ENCODE measurements around the gene CDH13.
A peak's percentile ranks its signal among the peaks of the same experiment; 100 is the strongest.

The CDH13 gene

DNA sequence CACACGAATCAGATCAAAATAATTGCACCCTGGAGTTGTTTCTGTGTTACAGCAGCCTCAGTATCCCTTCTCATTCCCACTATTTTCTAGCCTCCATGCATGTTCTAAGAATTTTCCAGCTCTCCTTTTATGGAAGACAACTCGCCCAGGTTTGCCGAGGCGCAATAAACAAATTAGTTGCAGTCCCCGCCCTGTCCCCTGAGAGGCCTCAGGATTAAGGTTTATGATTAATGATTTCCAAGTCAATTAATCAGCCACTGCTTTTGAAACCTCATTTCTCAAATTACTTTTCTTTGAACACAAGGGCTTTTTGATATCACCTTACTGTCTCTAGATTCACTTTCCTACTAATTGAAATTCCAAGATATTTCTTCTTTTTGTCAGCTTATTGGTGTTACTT is 1042.7 kb downstream of the CDH13 start:
- no peak for DNase-seq (ENCODE audit: low read depth in 2 of 2)

DNA sequence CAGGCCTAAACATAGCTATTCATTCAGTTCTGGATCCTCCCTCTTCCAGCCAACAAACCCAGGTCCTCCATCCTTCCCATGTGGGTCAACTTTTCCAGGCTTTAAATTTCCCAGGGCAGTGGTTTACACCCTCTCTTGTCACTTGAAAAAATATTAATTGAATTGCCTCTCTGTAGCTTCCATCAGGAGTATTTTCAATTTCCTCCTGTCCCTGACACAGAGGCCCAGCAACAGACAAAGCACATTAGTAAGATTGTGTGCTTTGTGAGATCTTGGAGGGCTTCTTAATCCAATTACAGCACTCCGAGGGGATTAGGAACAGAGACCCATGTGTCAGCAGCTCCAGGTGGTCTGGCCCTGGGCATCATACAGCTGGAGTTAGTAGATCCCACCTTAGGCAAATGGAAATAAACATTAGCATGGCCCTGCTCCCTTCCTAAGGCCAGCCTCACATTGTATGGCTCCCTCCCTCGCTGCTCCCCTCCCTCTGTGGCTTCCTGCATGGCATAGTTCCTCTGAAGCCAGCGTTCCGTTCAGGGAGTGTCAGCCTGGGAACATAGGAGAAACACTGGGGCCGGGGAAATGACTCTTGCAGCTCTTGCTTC is 1048.3 kb downstream of the CDH13 start:
- no peak for DNase-seq (ENCODE audit: low read depth in 2 of 2)

DNA sequence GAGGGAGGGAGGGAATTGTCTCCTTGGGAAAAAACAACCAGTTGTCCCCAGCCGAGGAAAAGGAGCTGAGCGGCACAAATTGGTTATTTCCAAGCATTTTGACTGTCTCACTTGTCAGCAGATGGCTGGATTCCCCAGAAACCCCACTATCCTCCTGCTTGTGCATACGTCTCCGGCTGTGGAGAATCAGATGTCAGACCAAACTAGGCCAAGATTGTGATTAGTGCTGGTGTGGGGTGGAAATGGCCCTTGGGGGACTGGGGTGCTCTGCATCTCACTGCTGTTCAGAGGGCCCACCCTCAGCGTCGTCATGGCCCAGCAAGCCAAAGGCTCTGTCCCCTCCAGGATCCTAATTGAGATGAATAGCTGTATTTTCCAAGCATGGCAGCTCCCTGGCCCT is 1049.3 kb downstream of the CDH13 start:
- DNase-seq (ENCODE audit: low read depth in 2 of 2): no peak

DNA sequence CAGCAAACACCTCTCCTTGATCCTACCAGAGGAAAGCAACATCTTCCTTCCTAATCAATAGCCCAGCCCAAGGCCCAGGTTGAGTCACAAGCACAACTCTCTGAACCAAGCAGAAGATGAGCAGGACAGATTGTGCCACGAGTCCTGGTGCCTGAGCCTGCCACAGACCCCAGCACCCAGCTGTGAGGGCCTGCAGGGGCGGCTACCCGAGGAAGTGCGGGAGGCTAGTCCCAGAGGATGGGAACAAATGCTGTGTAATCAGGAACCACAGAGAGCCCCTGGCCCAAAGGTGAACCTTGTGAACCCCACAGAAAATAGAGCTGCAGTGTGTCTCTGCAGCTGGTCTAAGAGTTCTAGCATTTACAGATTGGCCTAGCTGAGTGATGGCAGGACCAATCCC is 1054.2 kb downstream of the CDH13 start:
- DNase-seq (ENCODE audit: low read depth in 2 of 2): no peak

DNA sequence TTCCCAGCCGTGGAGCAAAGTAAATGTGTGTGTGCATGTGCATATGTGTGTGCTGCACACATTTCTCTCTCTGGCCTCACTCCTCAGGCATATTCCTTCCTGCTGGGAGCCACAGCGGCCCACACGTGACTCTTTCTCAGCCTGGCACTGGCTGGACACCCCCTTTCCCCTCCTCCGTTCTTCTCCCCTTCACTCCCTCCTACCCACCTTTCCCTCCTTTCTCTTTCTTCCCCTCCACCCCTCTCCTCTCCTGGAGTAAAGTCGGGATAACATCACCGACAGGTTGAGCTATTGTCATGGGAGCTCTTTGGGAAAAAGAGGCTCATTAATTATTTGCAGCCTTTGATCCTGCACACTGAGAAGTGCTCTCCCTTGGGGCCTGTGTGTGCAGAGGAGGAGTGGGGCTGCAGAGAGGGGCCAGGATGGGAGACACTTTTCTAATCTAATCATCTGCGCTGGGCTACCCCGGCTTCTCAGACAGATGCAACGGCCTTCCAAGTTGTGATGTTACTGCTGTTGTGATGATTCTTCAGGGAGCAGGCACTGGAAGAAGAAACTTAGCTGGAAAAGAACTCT is 1054.7 kb downstream of the CDH13 start:
- no peak for DNase-seq (ENCODE audit: low read depth in 2 of 2)

DNA sequence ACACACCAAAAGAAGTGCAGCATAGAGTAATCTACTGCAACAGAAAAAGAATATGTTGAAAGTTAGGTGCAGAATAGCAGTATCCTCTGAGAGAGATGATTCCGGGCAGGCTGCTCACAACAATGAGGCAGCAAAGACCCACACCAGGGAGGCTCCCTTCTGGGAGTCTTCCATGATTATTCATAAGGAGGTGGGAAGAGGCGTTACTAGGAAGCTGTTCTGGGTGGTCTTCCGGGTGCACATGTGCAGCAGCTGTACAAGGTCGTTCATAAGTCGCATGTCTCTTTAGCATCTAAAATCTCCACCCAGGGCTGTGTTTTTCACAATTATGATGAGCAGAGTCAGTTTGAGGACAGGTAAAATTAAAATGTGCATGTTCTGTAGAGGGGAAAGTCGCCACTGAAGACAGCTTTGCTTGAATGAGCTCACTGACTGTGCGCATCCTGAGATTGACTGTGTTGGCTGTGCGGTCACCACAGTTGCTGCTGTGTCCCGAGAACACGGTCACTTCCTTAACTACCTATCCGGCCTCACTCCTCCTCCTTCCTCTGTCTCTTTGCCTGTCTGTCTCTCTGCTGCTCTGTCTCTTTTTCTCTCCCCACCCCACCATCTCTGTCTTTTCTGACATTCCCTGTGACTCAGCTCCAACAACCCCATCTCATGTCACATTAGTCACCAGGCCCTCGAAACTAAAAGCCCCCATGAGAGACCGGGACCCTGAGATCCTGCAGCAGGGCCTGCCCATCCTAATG is 1055.5 kb downstream of the CDH13 start:
- DNase-seq (ENCODE audit: low read depth in 2 of 2): no peak

DNA sequence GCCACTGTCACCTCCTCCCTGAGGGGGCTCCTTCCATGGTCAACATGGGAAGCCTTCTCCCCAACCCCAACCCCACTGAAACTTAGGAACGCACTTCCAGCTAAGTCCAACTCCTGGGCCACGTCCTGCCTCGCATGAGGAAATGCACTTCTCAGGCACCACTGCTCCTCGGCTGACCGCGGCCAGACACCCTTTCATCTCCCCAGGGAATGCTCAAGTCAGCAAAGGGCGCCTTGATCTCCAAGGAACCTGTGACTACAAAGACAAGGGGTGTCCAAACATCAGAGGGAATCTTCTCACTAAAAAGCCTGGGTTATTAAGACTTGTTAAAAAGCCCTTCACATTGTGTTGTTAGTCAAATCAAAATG is 1056.1 kb downstream of the CDH13 start:
- DNase-seq (ENCODE audit: low read depth in 2 of 2): no peak

DNA sequence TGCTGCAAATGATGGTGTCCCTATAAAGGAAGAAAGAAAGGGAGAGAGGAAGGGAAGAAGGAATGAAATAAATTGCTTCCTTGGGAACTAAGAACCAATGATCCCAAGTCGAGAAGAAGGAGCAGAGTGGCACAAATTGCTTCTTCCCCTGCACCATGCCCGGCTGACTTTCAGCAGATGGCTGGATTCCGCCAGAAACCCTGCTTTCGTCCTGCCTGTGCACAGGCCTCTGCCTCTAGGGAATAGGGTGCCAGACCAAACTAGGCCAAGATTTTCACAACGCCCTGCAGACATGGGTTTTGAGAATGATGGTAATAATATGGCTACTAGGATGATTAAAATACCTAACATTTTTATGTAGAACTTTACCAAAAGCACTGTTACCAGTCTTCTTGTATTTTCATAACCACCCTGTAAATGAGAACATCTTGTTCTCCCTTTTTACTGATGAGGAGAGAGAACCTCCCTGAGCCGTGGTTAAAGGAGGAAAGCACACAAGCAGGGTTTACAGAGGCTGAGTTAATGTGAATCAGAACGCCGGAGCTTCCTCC is 1058.9 kb downstream of the CDH13 start:
- no peak for DNase-seq (ENCODE audit: low read depth in 2 of 2)

DNA sequence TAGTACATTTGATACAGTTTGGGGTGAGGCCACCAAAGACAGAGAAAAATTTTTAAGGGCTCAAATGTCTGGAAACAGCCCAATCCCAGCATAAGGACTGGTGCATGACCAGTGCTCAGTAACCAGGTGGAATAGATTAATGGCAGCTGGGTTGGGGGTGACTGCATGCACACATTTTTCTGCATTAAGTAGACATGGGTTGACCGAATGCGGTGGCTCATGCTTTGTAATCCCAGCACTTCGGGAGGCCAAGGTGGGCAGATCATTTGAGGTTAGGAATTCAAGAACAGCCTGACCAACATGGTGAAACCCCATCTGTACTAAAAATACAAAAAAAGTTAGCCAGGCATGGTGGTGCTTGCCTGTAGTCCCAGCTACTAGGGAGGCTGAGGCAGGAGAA is 1060.0 kb downstream of the CDH13 start:
- no peak for DNase-seq (ENCODE audit: low read depth in 2 of 2)

DNA sequence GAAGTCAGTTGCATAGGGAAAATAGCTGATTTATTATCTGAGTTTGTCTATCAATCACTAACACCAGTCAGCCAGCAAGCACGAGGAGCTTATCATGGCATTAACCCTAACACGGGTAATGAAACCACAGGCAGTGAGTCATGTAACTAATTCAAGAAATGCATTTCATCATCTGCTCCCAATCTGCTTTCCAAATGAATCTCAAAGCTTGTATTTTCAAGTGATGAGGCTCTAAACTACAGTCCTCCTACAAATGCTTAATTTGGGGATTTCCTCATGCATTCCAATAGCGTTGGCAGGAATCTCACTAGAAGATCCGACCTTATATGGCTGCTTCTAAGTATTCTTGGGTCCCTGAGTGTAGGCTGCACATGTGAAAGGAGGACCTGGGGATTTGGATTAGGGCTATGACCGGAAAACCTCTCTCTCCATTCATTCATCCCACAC is 1062.6 kb downstream of the CDH13 start:
- DNase-seq (ENCODE audit: low read depth in 2 of 2): peak in 1 of 2 donors; percentile 8

DNA sequence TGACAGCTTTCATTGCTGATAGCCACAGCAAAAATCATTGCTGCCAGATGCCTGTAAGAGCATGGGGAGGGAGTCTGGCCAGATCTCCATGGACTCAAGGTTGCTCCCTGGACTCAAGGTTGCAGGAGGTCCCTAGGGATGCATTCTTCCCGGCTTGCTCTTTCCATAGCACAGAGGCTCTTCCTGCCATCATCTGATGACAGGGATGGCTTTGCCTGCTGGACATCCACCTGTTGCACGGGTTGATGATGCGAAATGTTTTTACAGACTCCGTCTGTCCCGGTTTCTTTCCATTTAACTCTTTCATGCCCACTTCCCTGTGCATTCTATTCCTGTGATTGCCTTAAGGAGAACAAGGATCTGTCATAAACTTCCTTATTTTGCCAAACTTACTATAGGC is 1065.5 kb downstream of the CDH13 start:
- DNase-seq (ENCODE audit: low read depth in 2 of 2): no peak

DNA sequence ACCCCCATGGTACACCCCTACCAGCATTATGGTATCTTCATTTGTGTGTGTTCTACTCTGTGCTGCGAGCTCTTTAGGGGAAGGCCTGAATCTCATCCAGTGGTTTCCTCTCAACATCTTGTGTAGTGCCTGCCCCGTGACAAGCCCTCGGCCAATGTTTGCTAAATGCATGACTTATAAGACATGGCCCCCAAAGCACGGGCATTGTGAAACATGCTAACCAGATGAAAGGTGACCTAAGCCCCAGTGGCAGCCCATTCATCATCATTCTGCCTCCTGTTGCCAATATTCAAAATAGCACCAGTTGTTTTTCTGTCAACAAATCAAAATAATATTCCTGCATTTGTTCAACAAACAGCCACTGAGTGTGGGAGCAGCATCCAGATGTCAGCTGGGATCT is 1072.2 kb downstream of the CDH13 start:
- no peak for DNase-seq (ENCODE audit: low read depth in 2 of 2)

DNA sequence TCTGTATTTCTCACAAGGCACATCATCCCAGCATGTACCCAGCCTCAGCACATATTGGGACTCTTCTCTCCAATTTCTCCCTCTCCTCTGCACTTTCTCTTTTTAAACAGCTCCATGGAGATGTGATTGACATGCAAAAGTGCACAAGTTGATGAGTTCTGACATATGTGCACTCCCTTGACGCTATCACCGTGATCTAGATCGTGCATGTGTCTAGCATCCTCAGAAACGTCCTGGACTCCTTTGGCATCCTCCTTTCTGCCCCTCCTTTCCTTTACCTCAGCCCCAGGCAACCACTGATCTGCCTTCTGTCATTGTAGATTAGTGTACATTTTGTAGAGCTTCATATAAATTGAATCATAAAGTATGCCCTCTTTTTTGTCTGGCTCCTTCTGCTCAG is 1073.0 kb downstream of the CDH13 start:
- no peak for DNase-seq (ENCODE audit: low read depth in 2 of 2)

DNA sequence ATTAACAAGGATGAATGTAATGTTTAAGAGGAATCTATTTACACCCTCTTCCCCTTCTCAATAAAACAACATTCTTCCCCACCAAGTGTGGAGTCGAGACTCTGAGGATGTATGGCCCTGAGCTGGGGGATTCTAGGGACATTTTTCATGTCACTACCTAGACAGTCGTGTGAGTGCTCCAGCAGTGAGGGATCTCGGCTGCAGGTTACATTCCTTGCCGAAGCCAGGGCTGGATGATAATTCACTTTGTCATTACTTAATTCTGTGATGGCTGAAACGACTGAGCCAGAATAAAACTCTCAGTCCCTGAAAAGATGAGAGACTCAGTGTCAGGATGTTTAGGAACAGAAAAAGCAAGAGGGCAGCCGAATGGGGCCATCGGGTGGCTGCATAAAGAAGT is 1074.1 kb downstream of the CDH13 start:
- DNase-seq (ENCODE audit: low read depth in 2 of 2): no peak

DNA sequence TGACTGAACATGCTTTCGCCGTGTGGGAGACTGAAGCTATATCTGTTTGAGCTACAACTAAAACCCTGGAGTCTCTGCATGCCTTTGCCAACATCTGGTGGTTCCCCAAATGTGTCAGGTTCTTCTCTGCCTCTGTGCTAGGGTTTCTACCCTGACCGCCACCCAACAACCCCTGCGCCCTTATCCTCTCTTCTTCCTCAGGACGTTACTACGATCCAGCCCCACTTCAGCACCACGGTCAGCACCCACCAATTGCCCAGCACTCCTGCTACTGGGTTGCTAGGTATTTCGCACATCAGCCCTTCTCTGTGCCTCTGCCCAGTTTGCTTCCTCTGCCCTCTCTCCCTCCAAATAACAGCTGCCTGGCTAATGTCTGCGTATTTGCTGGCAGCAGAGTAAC is 1074.7 kb downstream of the CDH13 start:
- no peak for DNase-seq (ENCODE audit: low read depth in 2 of 2)

DNA sequence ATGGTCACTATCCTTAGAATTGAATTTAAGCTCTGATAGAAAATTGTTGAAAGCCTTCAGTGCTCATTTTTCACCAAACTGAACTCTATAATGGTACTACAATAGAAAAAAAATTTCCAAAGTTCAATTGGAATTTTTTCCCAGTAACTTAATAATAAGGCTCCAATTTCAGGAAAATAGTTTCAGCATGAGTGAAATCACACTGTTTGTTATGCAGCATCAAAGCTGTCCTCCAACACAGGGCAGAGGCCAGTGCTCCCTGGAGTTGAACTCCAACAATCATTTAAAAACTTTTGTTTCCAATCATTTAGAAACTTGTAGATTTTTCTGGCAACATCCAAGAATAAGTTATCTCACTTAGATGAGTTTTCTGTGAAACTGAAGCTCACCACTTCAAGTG is 1077.9 kb downstream of the CDH13 start:
- DNase-seq (ENCODE audit: low read depth in 2 of 2): no peak

DNA sequence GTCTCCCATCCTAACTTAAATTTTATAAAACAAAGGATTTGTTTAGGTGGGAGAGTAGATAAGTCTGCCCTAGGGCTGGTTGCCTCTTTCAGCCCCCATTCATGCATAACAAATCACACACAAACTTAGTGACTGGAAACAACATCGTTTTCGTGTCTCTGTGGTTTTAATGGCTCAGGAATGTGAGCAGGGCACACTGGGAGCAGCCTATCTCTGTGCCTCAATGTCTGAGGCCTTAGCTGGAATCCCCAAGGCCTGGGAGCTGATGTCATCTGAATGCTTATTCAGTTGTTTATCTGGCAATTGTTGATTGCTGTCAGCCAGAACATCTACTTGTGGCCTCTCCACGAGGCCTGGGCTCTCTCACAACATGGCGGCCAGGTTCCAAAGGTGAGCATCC is 1079.1 kb downstream of the CDH13 start:
- no peak for DNase-seq (ENCODE audit: low read depth in 2 of 2)

DNA sequence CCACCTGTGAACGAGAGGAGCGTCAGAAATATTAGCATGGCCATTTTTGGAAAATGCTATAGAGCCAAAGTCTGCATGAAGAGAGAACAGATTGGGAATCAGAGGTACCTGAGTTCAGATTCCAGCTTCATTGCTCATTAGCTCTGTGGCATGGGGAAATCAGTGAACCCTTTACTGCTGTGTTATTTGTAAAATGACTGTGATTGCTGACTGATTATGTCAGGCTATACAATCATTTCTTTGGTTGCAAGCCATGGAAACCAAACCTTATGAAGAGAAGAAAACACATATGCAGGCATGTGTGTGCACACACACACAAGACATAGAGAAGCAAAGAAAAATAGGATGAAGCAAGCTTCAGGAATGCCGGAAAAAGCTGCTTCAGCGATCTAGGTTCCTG is 1079.6 kb downstream of the CDH13 start:
- no peak for DNase-seq (ENCODE audit: low read depth in 2 of 2)

DNA sequence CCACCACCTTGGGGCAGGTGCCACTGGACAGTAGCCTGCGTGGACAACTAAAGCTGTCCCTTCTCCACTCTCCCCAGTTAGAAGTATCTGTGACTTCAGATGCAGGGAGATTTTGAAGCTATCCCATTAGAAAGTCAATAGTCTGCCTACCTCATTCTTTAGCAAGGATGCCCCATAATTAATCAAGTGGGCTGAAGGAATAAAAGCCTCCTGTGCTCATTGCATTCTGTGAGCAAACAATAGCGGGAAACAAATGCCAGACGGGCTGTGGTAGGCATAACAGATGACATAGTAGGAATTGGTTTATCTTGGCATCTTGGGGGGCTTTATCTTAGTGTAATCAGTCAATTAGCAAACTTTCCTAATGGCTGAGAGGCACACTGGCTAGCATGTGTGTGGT is 1084.3 kb downstream of the CDH13 start:
- DNase-seq (ENCODE audit: low read depth in 2 of 2): no peak

DNA sequence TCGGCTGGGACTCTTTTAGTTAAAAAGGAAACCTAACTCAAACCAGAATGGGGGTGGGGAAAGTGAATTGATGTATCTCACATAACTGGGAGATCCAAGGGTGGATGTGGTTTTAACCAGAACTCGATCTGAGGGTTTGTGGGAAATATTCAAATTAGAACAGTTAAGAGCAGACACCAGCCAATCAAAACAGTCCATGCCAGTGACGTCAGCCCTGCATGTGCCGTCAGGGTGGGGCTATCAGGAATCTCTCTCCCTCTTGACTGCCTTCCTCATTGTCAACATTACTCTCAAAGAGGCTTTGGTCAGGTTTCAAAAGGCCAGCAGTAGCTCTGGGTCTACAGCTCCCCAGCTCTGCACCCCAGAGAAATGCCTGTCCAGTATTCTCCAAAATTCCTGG is 1086.8 kb downstream of the CDH13 start:
- no peak for DNase-seq (ENCODE audit: low read depth in 2 of 2)

DNA sequence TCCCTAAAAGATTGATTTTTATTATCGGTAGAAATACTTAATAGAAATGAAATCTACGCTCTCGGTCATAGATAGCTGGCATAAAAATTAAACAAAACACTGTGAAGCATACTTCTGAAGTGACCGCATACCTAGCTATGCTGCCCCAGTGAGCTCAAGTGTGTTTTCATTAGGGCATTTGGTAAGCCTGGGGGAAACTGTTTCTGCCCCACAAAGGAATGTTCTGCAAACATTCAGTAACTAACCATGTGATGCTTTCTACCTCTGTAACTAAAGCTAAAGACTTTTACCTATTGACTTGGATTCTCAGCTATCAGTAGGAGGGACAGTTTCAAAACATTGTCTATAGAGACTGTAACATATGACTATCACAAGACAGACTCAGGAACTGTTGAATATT is 1087.5 kb downstream of the CDH13 start:
- no peak for DNase-seq (ENCODE audit: low read depth in 2 of 2)

DNA sequence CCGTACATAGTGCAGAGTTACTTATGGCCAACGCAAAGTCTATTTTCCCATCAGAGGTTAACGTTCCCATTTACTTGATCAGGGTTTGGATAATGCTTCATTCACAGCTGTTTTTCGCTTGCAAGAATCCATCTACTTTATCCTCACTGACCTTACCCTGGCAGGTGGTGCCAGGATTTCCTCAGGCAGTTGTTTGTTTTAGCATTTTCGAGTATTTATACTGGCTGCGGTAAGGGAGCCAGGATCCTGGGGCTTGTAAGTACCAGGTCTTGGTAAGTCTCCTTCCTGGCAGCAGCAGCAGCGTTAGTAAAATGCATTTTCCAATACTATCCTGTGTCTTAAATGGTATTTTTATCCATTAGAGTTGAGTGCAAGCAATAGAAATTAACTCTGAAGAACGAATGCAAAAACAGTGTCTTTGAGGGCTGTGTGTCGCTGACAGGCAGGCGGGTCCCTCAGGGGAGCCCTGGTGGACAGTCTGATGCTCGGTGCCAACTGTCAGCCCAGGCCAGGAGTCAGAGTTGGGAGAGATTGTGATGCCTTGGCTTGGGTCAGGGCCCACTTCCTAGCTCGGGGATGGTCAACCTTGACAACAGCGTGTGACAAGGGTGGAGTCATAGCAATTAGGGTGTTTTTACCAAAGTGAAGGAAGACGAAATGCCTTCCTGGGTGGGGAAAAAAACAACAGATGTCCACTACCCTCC is 1088.6 kb downstream of the CDH13 start:
- no peak for DNase-seq (ENCODE audit: low read depth in 2 of 2)

DNA sequence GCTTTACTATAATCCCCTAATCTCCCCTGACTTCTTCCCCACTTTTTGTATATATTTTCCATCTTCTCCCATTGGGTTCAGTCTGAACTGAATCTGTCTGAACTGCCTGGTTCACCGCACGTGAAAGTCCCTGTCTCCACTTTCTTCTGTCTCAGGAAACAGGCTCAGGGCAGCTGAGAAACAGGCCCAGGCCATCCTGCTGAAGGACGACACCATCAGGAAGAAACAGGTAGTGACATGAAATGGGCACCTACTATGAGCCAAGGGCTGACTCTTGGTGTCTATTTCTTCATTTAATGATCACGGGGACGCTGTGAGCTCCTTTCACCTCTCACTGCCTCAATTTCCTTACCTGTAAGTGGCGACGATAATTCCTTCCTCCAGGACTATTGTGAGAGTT is 1090.5 kb downstream of the CDH13 start:
- no peak for DNase-seq (ENCODE audit: low read depth in 2 of 2)

All from stimulated activated CD4-positive, alpha-beta T cell treated with anti-CD3 and anti-CD28 coated beads, Interleukin-15, amount 100 ng/mL, for 48 hours (primary cell).